Endothelial cell of hepatic sinusoid (primary cell): ENCODE results near the gene CC2D2A.

Experiments
- in situ Hi-C: cut with HindIII; loops from 2 replicates; pipeline ENCODE4 v1.10.0; 2017; ENCODE audit warnings: low sequenced_read_pairs

The CC2D2A gene

DNA sequence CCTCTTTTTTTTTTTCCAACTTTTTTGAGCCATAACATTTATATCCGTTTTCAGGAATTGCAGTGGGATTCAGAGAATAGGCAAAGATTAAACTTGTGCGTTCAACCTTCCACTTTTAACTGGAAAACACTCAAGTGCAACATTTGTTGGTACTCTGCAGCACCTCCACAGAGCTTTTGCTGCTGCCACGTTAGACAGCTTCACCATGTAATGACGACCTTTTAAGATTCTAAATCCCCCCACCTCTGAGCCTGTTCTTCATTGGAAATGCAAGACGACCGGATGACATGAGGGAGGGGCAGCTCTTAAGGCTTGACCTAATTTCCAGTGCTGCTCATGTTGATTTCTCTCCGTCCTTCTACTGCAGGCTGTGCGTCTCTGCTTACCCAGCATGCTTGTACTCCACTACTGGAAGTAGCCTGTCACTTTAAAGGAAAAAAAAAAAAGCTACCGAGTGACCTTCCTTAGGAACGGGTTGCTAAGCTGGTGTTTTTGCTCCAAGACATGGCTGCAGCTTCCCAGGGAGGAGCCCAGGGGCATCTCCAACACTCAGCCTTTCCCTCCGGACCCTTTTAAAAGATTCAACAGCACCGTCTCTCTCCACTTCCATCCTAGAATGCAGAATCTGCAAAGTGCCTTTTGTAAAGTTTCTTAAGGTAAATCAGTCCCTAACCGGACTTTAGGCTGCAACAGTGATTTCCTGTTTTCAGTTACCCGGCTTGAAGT lies at the start of gene CC2D2A:
CC2D2A (plus strand) TSS at position 481 of the 726 bp plus-strand sequence. CDS start 6,051 bp downstream, outside the sequence.
- in situ Hi-C loops, result loop anchor here (25.0 kb wide), 1 partner anchor 232 kb away; no protein-coding TSS in a partner anchor

DNA sequence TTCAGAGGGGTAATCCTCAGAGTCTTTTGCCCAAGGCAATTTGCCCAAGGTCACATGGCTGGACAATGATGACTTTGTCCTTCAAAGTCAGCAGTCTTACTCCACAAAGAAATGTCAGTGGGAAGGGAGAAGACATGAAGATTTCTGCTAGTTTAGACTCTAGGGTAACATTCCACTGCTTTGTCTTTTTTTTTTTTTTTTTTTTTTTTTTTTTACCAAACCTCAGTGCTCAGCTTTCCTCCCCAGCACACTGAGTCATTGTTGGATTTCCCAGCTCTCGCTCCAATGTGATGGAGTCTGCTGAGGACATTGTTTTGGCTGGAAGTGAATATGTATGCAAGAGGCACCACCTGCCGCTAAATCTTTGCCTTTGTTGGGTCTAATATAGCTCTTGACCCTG lies 49.0 kb upstream of the CC2D2A start:
- in situ Hi-C loops, result no loop called here

DNA sequence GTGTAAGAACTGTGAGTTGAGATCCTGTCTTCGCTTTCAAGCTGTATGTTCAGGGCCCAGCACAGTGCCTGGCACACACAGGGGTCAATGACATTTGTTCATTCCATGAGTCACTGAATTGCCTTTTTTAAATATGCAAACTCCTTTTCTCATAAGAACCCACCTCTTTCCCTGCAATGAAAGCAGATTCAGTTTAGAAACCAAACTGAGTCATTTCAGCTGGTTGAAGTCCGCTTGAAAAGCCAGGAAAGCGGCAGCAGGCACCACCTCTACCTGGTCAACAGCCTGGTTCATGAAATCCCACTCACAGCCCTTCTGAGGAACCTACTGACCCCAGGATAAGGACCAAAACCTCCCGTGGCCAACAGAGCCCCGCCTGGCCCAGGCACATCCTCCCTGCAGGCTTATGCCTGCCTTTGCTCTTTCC lies 46.4 kb upstream of the CC2D2A start:
- in situ Hi-C loops, result no loop called here

DNA sequence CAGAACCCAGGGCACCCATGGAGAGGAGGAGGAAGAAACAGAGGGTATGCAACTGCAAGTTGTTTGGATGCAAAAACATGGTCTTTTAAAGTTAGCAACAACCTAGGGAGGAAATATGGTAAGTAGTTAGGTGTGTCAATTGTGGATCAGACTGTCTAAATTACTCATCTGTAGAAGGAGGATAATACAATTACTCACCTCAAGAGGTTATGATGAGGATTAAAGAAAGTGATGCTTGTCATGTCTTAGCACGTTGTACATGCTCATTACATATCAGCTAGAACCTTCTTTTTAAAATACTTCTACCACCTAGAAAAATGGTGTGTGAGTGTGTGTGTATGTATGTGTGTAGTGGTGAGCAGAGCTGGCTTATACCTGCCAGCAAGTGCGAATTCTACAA lies 44.2 kb upstream of the CC2D2A start:
- in situ Hi-C loops, result no loop called here

DNA sequence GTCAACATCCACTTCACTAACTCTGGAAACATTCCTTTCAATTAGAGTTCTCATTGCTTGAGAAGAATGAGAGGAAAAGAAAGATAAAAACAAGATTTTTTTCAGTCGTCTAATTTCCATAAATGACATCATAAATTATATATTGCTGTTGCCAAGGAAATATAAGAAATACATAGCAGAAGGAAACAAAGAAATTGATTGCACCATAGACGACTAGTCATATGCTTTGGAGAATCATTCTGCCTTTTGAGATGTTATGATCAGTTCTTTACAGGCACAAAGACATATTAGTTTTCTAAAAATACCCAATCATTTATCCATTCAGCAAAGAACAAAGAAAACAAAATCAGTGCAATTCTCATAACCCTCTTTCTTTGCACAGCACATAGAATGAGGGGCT lies 42.5 kb upstream of the CC2D2A start:
- in situ Hi-C loops, result no loop called here

DNA sequence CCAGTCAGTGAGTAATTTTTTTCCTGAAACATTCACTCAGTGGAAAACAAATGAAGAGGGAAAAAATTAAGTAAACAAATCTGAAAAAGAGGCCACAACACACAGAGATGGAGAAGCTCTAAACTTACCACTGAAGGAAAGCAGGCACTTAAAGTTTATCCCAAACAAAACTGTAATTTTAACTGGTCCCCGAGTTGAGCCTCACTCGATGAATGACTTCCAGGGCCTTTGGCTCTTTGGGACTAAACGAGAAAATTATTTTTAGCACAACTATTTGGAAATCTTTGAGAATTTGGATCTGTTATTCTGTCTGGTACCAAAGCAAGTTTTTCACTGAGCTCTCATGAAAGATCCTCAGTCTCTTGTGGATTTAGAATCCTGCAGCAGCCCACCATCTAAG lies 42.0 kb upstream of the CC2D2A start, which contains the start of gene C1QTNF7:
C1QTNF7 (plus strand) TSS at position 333 of the 400 bp plus-strand sequence. CDS start 7,711 bp downstream, outside the sequence.
- in situ Hi-C loops, result no loop called here

DNA sequence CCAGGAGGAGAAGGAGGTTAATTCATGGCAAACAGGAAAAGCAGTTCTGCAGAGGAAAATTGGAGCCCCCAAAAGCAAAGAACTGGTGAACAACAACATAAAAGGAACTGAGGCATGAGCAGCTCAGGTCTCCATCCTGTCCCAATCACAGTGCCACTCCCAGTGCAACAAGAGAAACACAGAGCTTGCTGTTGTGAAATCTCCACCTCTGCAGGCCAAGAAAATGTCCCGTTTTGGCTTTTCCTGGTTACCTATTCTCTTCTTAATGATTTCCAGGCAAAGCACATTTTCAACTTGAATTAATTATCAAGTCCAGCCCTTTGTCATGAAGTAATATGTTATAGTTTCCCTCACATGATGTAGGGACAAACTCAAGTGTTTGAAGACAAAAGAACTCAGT lies 41.1 kb upstream of the CC2D2A start:
- in situ Hi-C loops, result no loop called here

DNA sequence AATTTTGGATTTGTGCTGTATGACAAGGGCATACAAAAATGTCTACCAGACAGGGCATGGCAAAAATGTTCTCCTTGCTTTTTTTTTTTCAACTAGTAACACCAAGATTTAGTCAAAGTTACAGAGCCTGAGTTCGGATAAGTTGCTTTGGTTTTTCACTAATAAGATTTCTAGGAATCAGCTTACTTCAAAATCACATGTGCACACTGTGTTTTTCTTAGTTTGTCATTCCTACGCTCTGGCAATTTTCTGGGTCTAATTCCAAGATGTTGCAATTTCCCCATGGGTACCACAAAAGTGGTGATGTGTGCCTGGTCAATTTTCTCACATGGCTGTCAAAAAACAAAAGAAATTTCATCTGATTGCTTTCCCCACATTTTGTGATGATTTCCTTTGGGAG lies 35.6 kb upstream of the CC2D2A start:
- in situ Hi-C loops, result no loop called here

DNA sequence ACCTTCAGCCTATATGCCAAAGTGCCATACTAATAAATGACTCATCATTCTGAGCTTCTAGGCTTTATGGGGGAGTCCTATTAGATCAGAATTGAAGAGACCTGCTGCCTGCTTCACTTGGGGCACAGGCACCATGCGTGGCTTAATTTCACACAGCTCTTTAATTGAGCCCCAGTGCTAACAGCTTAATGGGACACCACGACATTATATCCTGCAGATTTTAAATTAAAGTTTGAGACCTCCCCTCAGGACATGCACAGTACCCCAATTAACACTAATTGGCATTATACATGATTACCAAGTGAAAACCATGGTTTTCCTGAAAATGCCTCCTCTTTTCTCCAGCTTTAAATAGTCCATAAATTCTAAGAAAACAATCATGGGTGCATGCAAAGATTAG lies 35.0 kb upstream of the CC2D2A start:
- in situ Hi-C loops, result no loop called here

DNA sequence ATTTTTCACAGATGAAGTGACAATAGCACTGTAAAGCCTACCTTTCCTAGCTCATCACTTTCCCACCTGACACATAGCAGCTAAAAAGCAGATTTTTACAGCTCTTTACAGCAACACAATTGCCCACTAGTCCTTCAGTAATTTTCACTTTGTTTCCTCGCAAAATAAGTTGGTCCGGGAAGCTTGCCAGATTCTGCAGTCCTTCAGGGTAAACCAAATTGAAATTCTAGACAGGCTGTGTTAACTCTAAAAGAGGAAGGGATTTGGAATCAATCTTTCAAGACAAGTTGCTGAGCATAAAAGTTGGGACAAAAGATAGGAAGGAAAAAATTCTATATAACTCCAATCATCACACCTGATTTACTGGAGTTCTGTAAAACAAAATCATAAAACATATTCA lies 33.2 kb upstream of the CC2D2A start:
- in situ Hi-C loops, result no loop called here

DNA sequence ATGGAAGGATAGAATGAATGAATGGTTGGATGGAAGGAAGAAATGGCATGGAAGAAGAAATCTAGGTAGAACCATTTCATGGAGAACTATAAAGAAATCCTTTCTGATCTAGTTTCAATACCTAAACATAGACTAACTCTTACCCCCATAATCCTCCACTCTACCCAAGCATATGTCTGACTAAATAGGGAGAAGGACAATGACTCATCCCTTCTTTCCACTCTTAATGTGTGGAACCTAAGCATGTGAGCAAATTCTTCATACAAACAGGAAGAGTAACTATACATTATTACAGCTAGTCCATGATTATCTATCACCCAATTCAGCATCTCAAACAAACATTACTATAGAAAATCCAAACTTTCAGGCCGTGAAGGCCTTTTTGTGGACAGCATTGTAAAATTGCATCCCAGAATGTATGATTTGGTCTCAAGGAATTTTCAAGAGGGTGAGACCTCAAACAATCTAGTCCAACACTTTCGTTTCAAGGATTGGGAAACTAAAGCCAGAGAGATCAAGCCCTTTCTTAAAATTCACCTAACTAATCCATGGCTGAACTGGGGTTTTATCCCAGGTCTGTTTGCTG lies 30.6 kb upstream of the CC2D2A start:
- in situ Hi-C loops, result no loop called here

DNA sequence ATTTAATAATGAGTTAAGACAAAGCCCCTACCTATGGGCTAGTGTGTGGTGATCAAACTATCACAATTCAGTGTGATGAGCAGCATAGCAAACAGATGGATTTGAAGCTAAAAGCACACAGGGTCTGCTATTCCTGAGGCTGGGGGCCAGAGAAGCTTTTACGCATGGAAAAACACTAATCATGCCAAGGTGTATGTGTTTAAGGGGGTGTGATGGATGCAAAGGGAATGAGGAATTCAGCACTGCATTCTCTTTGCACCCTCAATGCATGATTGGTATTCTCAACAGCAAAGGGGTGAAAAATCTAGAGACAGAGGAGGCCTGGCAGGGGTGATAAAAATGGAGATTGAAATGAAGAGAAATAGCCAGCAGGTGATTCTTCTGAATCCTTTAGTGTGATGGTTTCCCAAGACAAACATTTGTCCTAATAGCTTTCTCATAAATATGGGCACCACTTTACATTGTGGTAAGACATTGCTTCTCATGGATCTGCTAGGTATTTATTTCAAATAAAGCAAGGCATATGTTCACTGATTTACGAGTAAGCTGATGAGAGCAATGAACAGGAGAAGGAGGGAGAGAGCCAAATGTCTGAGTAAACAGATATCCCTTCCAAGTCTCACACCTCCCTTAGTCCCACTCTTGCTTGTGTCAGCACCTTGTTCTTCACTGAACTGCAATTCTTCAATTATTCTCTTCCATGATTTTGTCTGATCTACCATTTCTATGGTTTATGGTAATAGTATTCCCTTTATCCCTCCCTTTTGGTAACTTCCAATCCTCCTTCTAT lies 26.1 kb upstream of the CC2D2A start:
- in situ Hi-C loops, result no loop called here

DNA sequence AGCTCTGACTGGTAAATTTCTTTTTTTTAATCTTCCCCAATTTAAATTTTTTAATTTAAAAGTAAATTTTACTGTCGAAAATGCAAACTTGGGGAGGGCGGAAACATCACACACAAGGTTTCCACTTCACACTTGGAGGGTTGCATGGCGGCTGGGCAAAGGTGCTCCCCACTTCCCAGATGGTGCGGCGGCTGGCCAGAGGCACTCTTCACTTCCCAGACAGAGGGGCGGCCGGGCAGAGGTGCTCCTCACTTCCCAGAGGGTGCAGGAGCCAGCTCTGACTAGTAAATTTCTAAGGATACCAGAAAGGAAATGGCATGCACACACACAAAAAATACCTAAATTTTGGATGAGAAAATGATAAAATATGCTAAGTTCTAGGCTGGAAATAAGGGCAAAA lies 25.4 kb upstream of the CC2D2A start:
- in situ Hi-C loops, result no loop called here

DNA sequence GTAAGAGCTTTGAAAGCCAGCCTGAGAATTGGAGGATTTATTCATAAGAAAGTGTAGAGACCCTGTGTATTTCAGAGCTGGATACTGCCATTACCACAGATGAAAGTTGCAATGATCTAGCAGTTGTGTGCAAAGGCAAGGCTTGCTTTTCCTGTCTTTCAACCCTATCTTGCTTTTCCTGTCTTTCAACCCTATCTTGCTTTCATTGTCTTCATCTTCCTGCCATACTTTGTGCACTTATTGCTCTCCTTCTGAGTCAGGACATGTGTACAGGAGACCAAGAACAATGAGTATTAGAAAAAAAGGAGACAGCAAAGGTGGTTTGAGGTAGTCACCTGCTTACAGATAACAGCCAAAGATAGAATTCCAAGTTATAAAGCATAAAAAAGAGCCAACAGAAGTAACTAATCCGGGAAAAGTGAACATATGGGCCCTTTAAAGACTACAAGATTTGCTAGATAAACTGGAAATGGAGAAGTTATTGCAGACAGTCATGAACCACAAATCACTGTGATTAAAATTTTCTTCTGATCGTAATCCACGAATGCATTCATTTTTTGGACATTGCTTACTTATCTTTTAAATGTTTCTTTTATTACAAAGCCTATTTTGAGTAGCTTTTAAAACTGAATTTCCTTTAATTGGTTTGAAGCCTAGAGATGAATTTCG lies 24.7 kb upstream of the CC2D2A start:
- in situ Hi-C loops, result no loop called here

DNA sequence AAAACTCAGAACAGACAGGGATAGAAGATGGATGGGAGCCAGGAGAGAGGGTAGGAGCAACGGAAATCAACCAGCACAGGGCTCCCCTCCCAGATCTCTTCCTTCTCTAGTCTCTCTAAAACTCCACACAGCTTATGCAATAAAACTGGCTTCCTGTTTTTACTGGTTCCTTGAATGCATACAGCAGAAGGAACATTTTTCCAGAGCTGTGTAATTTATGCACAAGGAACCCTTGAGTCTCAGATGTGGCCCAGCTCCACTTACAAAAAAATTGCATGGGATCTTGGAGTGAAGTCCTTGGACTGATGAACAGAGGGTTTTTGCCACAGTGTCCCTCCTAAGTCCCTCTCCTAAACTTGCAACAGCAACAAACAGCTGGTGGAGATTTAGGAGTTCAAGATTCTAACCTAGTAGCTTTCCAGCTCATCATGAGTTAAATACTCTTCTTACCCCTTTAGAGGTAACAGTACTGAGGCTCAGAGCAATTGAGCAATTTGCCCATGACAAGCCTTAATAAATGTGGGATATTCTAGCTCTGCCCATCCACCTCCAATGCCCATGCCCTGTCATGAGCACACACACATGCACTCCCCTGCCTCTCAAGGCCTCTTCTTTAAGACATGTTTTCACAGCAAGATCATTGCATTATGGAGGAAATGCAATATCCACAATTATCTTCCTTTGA lies 18.4 kb upstream of the CC2D2A start:
- in situ Hi-C loops, result loop anchor here (25.0 kb wide), 1 partner anchor 214 kb away; no protein-coding TSS in a partner anchor

DNA sequence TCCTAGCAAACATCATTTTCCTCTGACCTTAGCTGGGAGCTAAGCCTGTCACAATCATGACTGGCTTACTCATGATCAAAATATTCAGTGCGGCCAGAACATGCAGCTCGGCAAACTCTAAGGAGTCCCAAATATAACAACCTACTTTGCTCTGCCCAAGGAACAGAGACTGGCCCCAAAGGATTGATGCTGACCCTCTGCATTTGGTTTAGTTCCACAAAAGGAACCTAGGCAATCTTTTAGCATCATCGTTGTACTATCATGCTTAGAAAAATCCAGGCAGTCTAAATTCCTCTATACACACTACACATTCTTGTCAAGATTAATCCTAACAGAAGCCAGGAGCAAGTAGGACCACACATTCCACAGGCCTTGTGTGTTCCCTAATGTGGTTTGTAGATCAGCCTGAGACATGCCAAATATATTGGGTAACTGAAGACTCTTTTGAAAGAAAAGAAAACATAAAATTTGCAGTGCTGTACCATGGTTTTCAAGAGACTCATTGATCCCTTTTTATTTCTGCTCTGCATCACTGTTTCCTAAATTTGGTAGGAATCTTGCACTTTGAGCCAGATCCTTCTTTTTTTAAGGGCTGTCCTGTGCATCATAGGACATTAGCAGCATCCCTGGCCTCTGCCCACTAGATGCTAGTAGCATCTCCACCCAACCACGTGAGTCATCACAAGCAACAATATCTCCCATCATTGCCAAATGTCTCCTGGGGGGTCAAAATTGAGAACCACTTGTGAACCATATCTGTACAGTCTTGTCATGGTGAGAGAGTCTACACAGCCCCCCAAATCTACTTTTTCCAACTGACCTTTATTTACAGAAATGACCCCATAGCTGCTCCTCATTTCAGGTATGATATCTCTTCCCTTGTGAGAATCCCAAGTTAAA lies 17.6 kb upstream of the CC2D2A start:
- in situ Hi-C loops, result loop anchor here (25.0 kb wide), 1 partner anchor 215 kb away; no protein-coding TSS in a partner anchor

DNA sequence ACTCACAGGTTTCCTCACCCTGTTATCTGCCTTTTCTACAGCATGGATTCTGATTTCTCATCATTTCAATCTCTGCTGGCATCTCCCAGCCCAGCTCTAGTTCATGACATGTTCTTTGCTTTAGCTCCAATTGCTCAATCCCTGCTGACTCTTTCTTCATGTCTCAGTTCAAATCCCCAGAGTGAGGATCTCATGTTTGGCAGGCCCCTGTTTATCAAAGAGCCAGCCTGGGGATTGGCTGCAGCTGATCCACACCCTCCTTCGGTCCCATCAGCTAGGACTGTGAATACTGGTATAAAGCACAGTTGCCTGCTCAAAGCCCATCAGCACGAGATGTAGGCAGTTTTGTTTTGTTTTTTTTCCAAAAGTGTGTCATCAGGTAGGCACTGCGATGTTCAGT lies 14.4 kb upstream of the CC2D2A start:
- in situ Hi-C loops, result loop anchor here (25.0 kb wide), 1 partner anchor 218 kb away; no protein-coding TSS in a partner anchor

DNA sequence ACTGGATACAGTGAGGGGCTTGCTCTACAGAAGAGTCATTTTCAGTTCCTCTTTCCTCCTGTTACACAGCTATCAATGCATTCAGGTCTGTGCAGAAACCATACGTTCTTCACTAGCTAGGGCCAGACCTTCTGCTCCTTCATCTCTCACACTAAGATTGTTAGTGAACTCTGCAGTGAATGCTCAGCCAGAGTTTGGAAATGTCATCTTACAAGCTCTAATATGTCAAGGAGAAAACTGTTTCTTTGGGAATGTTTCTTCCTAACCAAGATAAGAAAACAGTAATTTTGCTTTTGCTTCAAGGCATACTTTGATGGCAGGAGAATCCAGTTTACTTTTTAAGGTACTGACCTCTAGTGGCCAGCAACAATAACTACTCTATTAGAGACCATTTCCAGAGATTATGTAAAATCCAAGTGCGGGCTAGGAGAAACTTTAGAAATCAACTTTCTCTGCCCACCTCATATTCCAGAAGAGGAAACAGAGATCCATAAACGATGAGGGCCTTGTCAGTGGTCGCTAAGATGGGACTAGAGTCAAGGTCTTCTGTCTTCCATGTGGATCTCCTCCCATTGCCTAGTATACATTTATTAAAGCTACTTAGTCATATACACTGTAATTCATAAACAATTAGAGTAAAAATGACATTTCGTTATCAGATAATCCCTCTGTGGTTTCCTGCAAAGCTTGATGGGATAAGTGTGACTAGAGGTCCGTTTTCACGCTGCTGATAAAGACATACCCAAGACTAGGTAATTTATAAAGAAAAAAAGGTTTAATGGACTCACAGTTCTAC lies 12.1 kb upstream of the CC2D2A start:
- in situ Hi-C loops, result loop anchor here (25.0 kb wide), 1 partner anchor 220 kb away; no protein-coding TSS in a partner anchor
